ENCODE results near the gene SYNPR. TPM values are rescaled to one million over a fixed set of nuclear protein-coding genes. Genes with fewer than 3 reads are reported as not detected.

SYNPR gene
- polyA plus RNA-seq, 1 donor from 2014 or later = 2.0 TPM

GRCh38 chr3:63405882-63406281 lies 127.8 kb downstream of the SYNPR start:
- Histone ChIP-seq H3K9me2 (ENCODE audit: insufficient read depth, low read length) (no peaks in the 10 kb centered on the region), H3K27me3 (ENCODE audit: insufficient read depth, low read depth, low read length) (no peaks in the 10 kb centered on the region), H3F3A (ENCODE audit: insufficient read depth, low read length, poor library complexity, severe bottlenecking) (no peaks in the 10 kb centered on the region), H2AFZ (ENCODE audit: low read depth, low read length) (no peak overlapping the region), H3K4me2 (ENCODE audit: low read length) (no peak overlapping the region), H3K36me3 (ENCODE audit: insufficient read depth, low read length) (no peaks in the 10 kb centered on the region), H3K9ac (ENCODE audit: low read length) (no peak overlapping the region), H3K4me3 (ENCODE audit: low read length) (no peak overlapping the region), H3K27ac (ENCODE audit: low read length) (no peak overlapping the region), H3K9me3 (ENCODE audit: low read length) (no peaks in the 10 kb centered on the region), H4K20me1 (ENCODE audit: insufficient read depth) (no peaks in the 10 kb centered on the region), H3K79me2 (replicated peaks; ENCODE audit: insufficient read depth, low read length) (no peaks in the 10 kb centered on the region)
- TF ChIP-seq EP300 (conservative IDR thresholded peaks at IDR 0.05; ENCODE audit: poor library complexity, severe bottlenecking) (no peak), POLR2AphosphoS5 (IDR thresholded peaks at IDR 0.05) (no peak), EZH2 (IDR thresholded peaks at IDR 0.05; ENCODE audit: borderline replicate concordance, insufficient read depth, low read length, poor library complexity, severe bottlenecking) (no peak), RAD21 (conservative IDR thresholded peaks at IDR 0.05) (no peak)

- H3K9me2 ChIP-seq (ENCODE audit: insufficient read depth, low read length) = no peaks in the 10 kb centered on the region
- no peak overlapping the region for H3K4me3 ChIP-seq (ENCODE audit: low read length)
- no peak overlapping the region for H2AFZ ChIP-seq (ENCODE audit: low read depth, low read length)
- peak overlapping the region; percentile 34 for H3K9ac ChIP-seq (ENCODE audit: low read length)
- H3K27me3 ChIP-seq (ENCODE audit: insufficient read depth, low read depth, low read length) = no peaks in the 10 kb centered on the region
- no peak overlapping the region for H3K4me2 ChIP-seq (ENCODE audit: low read length)
- H3K36me3 ChIP-seq (ENCODE audit: insufficient read depth, low read length) = no peaks in the 10 kb centered on the region
- H3K9me3 ChIP-seq (ENCODE audit: low read length) = no peaks in the 10 kb centered on the region
- H3K79me2 ChIP-seq (replicated peaks; ENCODE audit: insufficient read depth, low read length) = no peaks in the 10 kb centered on the region
- H3F3A ChIP-seq (ENCODE audit: insufficient read depth, low read length, poor library complexity, severe bottlenecking) = peaks cover 3% of the 10 kb centered on the region
- no peaks in the 10 kb centered on the region for H4K20me1 ChIP-seq (ENCODE audit: insufficient read depth)
- TF ChIP-seq, protein P1, sequence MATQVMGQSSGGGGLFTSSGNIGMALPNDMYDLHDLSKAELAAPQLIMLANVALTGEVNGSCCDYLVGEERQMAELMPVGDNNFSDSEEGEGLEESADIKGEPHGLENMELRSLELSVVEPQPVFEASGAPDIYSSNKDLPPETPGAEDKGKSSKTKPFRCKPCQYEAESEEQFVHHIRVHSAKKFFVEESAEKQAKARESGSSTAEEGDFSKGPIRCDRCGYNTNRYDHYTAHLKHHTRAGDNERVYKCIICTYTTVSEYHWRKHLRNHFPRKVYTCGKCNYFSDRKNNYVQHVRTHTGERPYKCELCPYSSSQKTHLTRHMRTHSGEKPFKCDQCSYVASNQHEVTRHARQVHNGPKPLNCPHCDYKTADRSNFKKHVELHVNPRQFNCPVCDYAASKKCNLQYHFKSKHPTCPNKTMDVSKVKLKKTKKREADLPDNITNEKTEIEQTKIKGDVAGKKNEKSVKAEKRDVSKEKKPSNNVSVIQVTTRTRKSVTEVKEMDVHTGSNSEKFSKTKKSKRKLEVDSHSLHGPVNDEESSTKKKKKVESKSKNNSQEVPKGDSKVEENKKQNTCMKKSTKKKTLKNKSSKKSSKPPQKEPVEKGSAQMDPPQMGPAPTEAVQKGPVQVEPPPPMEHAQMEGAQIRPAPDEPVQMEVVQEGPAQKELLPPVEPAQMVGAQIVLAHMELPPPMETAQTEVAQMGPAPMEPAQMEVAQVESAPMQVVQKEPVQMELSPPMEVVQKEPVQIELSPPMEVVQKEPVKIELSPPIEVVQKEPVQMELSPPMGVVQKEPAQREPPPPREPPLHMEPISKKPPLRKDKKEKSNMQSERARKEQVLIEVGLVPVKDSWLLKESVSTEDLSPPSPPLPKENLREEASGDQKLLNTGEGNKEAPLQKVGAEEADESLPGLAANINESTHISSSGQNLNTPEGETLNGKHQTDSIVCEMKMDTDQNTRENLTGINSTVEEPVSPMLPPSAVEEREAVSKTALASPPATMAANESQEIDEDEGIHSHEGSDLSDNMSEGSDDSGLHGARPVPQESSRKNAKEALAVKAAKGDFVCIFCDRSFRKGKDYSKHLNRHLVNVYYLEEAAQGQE (IDR thresholded peaks at IDR 0.05; ENCODE audit: borderline replicate concordance) = no peak
- no peak for TF ChIP-seq RAD21 (conservative IDR thresholded peaks at IDR 0.05)
- TF ChIP-seq CTCF (IDR thresholded peaks at IDR 0.05; ENCODE audit: poor library complexity, severe bottlenecking) = no peak
- no peak for TF ChIP-seq TAF1 (IDR thresholded peaks at IDR 0.05; ENCODE audit: low read depth)
- no peak for TF ChIP-seq POLR2AphosphoS5 (IDR thresholded peaks at IDR 0.05)
- peak overlapping the region; percentile 73 for H3K27ac ChIP-seq (ENCODE audit: low read length)
Observed at GRCh38 chr3:63413523-63413922, 135.4 kb downstream of the SYNPR start.

- H3K9me3 ChIP-seq (ENCODE audit: low read length) = no peaks in the 10 kb centered on the region
- no peaks in the 10 kb centered on the region for H3K9me2 ChIP-seq (ENCODE audit: insufficient read depth, low read length)
- no peak overlapping the region for H2AFZ ChIP-seq (ENCODE audit: low read depth, low read length)
- H3K4me3 ChIP-seq (ENCODE audit: low read length) = no peak overlapping the region
- H3K9ac ChIP-seq (ENCODE audit: low read length) = no peak overlapping the region
- H3K4me2 ChIP-seq (ENCODE audit: low read length) = no peak overlapping the region
- no peaks in the 10 kb centered on the region for H3K36me3 ChIP-seq (ENCODE audit: insufficient read depth, low read length)
- H3K27me3 ChIP-seq (ENCODE audit: insufficient read depth, low read depth, low read length) = no peaks in the 10 kb centered on the region
- H3F3A ChIP-seq (ENCODE audit: insufficient read depth, low read length, poor library complexity, severe bottlenecking) = peaks cover 3% of the 10 kb centered on the region
- H3K27ac ChIP-seq (ENCODE audit: low read length) = peak overlapping the region; percentile 73
- H4K20me1 ChIP-seq (ENCODE audit: insufficient read depth) = no peaks in the 10 kb centered on the region
- TF ChIP-seq MXI1 (conservative IDR thresholded peaks at IDR 0.05; ENCODE audit: poor library complexity, severe bottlenecking) (no peak), TAF1 (IDR thresholded peaks at IDR 0.05; ENCODE audit: low read depth) (no peak), SMC3 (conservative IDR thresholded peaks at IDR 0.05; ENCODE audit: poor library complexity) (no peak), POLR2AphosphoS5 (IDR thresholded peaks at IDR 0.05) (no peak), CTCF (IDR thresholded peaks at IDR 0.05; ENCODE audit: poor library complexity, severe bottlenecking) (no peak), EZH2 (IDR thresholded peaks at IDR 0.05; ENCODE audit: borderline replicate concordance, insufficient read depth, low read length, poor library complexity, severe bottlenecking) (no peak), RAD21 (conservative IDR thresholded peaks at IDR 0.05) (no peak), EP300 (conservative IDR thresholded peaks at IDR 0.05; ENCODE audit: poor library complexity, severe bottlenecking) (no peak)
- TF ChIP-seq, protein P1 (IDR thresholded peaks at IDR 0.05; ENCODE audit: borderline replicate concordance) = no peak
- H3K79me2 ChIP-seq (replicated peaks; ENCODE audit: insufficient read depth, low read length) = no peaks in the 10 kb centered on the region
Observed at GRCh38 chr3:63414607-63415006, 136.5 kb downstream of the SYNPR start.
